Ammon's horn (tissue), 1 donor: ENCODE results near the gene ZFP36L1.

Source experiments
- DNase-seq: peaks from one replicate; pipeline ENCODE4 v3.0.0-alpha.2; 2016; ENCODE audit warnings: low spot score

ZFP36L1 gene, protein sequence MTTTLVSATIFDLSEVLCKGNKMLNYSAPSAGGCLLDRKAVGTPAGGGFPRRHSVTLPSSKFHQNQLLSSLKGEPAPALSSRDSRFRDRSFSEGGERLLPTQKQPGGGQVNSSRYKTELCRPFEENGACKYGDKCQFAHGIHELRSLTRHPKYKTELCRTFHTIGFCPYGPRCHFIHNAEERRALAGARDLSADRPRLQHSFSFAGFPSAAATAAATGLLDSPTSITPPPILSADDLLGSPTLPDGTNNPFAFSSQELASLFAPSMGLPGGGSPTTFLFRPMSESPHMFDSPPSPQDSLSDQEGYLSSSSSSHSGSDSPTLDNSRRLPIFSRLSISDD

DNA sequence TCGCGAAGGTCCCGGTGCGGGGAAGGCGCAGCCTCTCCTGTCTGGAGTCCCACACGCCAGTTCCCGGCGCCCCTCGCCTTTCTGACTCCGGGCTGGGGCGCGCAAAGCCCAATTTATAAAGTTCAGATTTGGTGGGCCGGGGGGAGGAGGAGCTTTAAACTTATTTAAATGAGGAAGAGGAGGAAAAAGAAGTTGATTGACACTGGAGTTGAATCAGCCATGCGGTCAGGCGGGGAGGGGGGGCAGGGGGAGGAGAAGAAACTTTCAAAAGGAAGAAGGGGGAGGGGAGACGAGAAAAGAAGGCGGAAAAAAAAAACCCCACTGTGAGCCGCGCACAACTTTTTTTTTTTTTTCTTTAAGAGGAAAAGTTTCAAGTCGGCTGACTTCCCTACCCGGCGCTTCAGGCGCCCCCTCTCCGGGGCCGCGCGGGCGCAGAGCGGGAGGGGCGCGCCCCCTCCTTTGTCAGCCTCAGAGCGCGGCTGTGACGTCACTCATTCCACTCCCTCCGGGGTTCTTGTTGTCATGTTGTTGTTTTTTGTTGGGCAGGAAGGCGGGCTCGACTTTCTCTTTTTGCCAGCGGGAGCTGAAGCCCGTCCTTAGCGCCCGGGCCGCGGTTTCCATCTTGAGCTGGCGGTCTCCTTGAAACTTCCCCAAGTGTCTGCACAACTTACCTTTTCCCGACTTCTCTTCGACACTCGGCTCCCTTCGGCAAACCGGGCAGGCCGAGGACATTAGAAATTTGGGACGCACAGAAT, at the start of gene ZFP36L1:
ZFP36L1 (minus strand) TSS at position 89 of the 755 bp plus-strand sequence. CDS start 129 bp downstream, outside the sequence.
- peak; percentile 87 for DNase-seq

GRCh38 chr14:68842298-68842697, 49.4 kb upstream of the ZFP36L1 start:
- DNase-seq = no peak

DNA sequence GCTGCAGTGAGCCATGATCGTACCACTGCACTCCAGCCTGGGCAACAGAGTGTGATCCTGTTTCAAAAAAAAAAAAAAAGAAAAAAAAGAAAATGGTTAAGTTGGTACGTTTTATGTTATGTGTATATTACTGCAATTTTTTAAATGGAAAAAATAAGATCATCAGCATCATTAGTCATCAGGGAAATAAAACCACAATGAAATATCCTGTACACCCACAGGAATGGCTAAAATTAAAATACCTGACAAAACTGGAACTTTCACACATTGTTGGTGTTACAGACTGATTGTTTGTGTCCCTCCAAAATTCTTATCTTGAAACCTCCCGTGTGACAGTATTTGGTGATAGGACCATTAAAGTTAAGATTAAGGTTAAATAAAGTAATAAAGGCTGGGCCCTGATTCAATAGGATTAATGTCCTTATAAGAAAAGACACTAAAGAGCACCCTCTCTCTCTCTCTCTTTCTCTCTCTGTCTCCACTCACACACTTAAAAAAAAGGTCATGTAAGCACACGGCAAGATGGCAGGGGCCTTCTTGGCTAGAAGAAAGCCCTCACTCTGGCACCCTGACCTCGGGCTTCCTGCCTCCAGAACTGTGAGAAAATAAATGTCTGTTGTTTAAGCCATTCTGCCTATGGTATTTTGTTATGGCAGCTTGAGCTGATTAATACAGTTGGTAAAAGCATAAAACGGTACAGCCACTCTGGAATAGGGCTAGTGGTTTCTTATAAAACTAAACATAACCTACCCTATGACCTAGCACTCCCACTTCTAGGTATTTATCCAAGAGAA, 48.3 kb upstream of the ZFP36L1 start:
- no peak for DNase-seq

DNA sequence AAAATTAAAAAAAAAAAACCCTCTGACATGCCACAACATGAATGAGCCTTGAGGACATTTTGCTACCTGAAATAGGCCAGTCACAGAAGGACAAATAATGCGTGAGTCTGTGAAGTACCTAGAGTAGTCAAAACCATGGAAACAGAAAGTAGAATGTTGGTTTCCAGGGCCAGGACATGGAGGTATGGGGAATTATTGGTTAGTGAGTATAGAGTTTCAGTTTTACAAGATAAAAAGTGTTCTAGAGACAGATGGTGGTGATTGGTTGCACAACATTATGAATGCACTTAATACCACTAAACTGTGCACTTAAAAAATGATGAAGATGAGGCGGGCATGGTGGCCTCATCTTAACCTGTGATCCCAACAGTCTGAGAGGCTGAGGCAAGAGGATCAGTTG, 47.6 kb upstream of the ZFP36L1 start:
- DNase-seq = no peak

GRCh38 chr14:68836082-68836481, 43.2 kb upstream of the ZFP36L1 start:
- no peak for DNase-seq

GRCh38 chr14:68834816-68835215, 41.9 kb upstream of the ZFP36L1 start:
- no peak for DNase-seq

GRCh38 chr14:68828698-68829097, 35.8 kb upstream of the ZFP36L1 start:
- DNase-seq = no peak

DNA sequence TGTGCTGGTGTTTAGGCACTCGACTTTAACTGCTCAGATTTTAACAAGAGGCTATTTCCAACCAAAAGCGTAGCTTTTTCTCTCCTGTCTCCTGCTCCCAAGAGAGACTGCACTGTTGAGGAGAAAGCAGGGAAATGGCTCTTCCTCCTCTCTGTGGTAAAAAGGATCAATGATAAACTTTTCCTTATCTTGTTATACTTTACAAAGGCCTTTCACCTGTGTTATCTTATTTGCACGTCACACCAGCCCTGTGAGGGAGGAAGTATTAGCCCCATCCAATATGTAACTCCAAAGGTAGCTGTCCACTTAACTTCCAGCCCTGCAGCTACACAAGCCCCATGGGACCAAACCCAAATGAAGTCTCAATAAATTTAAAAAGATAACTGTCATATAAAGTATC, 32.9 kb upstream of the ZFP36L1 start:
- DNase-seq = no peak

DNA sequence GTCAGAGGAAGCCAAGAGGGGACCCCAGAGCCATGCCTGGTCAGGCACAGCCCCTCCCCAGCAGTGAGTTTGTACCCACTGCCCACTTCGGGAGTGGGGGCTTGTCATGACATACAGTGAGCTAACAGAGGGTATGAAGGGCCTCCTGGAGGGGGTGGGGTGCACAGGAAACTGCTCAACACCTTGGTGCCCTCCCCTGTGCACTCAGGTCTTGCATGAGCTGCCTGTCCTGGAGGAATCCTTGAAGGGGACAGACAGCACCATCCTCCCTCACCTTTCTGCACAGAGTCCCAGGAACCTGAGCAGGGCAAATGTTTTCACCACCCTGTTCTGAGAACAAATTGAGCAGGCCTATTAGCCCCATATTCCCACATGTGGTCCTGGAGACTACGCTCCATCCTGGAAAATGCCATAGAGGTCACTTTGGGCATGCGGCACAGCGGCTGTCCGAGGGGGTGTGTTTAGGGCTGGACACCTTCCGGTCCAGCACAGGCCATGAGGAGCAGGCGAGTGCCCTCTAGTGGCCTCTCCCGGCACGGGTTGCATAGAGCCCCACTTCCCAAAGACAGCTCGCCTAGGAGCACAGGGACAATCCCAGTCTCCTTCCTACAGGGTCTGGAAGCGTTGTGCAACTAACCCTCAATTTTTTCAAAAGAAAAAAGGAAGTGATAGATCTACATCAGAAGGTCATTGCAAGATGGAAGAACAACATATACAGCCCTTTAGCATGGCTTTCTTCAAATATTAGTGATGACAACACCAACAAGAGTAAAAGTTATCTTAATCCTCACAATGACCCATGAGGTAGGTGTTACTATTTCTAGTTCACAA, 31.9 kb upstream of the ZFP36L1 start:
- DNase-seq = peak; percentile 78

GRCh38 chr14:68824207-68824516, 31.3 kb upstream of the ZFP36L1 start:
- no peak for DNase-seq

- DNase-seq = no peak
Measured at GRCh38 chr14:68823434-68824206, 30.8 kb upstream of the ZFP36L1 start.

DNA sequence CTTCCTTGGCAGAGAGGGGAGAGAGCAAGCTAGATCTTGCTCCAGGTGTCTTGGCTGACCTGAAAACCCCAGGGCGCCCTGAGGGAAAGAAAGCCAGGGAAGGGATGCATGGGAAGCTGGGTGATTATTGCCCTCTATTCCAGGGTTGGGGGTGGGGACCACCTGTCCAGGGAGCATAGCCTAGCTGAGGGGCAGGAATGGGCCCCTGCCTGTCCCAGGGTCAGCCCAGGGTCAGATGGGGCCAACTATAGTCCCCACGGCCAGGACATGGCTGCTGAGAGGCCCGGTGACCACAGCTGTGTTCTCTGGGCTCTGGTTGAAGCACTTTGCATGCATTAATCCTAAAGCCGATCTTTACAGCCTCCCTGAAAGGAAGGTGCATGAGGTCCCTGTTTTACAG, 30.1 kb upstream of the ZFP36L1 start:
- DNase-seq = no peak

DNA sequence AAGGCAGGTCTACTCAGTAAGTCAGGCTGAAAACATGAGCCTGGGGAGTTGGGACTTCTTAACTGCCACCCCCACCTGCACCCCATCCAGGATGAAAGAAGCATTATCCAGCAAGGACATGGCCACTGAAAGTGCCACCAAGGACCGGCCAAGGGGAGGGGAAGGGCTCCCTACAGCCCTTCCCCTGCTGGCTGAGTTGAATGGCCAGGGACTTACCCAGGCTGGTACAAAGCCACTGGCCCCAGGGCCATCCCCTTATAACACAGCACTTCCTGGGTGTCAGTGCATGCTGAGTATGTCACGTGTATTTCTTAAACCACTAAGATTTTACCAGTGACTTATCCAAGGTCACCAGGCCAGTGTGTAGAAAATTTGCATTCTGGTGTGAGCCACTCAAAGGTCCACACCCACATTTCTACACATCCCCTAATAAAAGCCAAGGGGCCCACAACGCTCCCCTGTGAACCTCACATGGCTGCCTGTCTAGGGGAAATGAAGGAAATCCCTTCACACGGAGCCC, 29.3 kb upstream of the ZFP36L1 start:
- DNase-seq = no peak

DNA sequence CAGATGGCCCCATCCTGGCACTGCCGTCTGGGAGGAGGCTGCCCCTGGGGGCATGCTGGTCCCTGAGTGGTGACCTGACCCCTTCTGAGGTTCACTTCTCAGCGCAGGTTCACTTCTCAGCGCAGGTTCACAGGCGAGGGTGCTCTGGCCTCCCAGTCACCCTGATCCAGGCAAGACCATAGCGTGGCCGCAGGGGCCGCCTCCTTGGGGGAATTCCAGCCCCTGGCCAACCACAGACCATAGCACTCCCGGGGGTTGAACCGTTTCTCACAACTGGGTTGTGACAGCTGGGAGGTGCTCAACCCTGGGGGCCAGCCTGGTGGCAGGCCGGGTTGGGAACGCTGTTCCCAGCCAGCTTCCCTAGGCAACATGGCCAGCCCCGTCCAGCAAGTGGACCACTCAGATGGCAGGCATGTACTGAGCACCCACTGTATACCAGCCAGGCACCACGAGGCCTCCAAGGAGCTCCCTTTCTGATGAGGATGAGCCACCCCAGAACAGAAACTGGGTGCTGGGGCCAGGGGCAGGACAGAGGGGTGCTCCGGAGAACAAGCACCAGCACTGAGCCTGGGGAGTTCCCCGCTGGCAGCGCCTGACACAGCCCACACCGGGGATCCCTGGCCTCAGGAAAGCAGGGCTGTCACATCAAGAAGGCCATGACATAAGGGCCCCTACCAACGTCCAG, 28.3 kb upstream of the ZFP36L1 start:
- no peak for DNase-seq

DNA sequence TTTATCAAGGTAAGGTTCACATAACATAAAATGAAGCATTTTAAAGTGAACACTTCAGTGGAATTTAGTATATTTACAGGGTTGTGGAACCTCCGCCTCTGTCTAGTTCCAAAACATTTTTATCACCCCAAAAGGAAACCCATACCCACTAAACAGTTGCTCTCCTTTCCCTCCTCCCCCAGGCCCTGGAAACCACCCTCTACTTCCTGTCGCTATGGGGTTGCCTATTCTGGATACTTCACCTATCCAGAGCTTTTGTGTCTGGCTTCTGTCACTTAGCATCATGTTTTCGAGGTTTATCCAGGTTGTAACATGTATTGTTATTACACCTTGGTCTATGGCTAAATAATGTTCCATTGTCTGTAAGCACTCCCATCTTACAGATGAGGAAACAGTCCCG, 27.7 kb upstream of the ZFP36L1 start:
- DNase-seq = no peak

GRCh38 chr14:68820119-68820518, 27.3 kb upstream of the ZFP36L1 start:
- DNase-seq = no peak

GRCh38 chr14:68819260-68819691, 26.4 kb upstream of the ZFP36L1 start:
- DNase-seq = no peak

DNA sequence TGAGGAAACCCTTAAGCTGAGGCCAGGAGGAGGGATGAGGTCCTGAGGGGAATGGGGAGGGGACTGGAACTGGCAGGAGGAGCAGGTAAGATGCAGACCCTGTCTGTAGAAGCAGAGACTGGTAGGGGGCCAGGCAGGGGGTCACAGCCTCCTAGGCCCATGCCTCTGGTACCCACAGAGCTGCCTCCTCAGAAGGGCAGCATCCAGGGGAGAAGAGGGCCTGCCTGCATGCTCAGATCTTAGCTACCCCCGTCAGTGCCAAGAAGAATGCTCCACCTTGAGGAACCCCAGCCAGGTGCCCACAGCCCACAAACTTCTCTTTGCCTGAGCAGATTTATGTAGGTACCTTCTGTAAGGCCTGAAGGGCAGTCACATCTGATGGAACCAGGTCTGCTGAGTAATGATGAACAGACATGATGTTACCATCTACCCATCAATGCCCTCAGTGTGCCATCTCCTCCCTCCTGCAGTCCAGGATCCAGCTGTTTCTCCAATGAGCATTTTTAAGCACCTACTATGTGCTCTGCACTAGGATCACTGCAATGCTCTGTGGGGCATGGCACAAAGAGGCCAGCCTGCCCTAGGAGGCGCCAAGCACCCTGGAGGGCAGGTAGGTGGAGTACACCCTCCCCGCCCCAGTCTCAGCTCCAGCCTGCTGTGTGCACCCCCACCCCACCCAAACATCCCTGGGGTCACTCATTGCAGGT, 24.8 kb upstream of the ZFP36L1 start:
- no peak for DNase-seq

- no peak for DNase-seq
Measured at GRCh38 chr14:68816943-68817430, 24.1 kb upstream of the ZFP36L1 start.
